ENCODE measurements around the gene SPOPL.

DNA sequence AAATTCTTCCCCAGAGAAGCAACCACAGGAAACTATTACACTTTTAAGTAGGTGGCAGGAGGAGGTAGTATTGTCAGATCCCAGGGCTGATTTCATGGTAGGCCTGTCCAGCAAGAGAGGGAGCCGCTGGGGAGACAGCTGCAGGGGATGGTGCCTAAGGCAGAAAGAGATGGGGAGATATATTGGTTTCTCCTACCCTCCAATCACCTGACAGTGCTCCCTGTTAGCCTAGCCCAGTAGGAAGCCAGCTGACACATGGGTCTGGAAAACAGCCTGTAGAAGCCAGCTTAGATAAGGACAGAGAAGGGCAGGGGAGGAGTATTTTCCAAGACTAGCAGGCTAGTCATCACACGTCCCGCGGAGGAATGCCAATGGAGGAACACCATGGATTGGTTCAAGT lies 8.2 kb upstream of the SPOPL start:
- TF ChIP-seq POLR2AphosphoS5 (IDR thresholded peaks at IDR 0.05), result no peak
- TF ChIP-seq, protein P1, sequence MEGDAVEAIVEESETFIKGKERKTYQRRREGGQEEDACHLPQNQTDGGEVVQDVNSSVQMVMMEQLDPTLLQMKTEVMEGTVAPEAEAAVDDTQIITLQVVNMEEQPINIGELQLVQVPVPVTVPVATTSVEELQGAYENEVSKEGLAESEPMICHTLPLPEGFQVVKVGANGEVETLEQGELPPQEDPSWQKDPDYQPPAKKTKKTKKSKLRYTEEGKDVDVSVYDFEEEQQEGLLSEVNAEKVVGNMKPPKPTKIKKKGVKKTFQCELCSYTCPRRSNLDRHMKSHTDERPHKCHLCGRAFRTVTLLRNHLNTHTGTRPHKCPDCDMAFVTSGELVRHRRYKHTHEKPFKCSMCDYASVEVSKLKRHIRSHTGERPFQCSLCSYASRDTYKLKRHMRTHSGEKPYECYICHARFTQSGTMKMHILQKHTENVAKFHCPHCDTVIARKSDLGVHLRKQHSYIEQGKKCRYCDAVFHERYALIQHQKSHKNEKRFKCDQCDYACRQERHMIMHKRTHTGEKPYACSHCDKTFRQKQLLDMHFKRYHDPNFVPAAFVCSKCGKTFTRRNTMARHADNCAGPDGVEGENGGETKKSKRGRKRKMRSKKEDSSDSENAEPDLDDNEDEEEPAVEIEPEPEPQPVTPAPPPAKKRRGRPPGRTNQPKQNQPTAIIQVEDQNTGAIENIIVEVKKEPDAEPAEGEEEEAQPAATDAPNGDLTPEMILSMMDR (IDR thresholded peaks at IDR 0.05), result no peak
- no peak for TF ChIP-seq EP300 (IDR thresholded peaks at IDR 0.05; ENCODE audit: low read depth)

Measured in transverse colon (tissue), 4 donors.